Neuronal stem cell (in vitro differentiated cells): ENCODE data around the gene CENPM.
A peak's percentile ranks its signal among the peaks of the same experiment; 100 is the strongest.

Experiments used
- DNase-seq: peaks from one replicate; pipeline ENCODE4 v3.0.0-alpha.2; 2013; ENCODE audit warnings: low spot score
- H2AFZ ChIP-seq: one replicate; pipeline ENCODE4 v1.6.1; 2013; ENCODE audit warnings: mild to moderate bottlenecking, low read length, inconsistent platforms
- H2AK5ac ChIP-seq: 2 replicates; pipeline ENCODE4 v1.6.1; 2013; ENCODE audit warnings: low read depth, mild to moderate bottlenecking, inconsistent platforms, low read length, moderate library complexity, mixed read lengths
- H2BK120ac ChIP-seq: 2 replicates; pipeline ENCODE4 v1.6.1; 2013; ENCODE audit warnings: low read depth, mild to moderate bottlenecking, inconsistent platforms, low read length, moderate library complexity, mixed read lengths
- H2BK12ac ChIP-seq: one replicate; pipeline ENCODE4 v1.6.1; 2013; ENCODE audit warnings: low read length, inconsistent platforms
- H2BK15ac ChIP-seq: 2 replicates; pipeline ENCODE4 v1.6.1; 2013; ENCODE audit warnings: mild to moderate bottlenecking, low read length, inconsistent platforms, mixed read lengths
- H2BK5ac ChIP-seq: one replicate; pipeline ENCODE4 v1.6.1; 2013; ENCODE audit warnings: inconsistent platforms, mild to moderate bottlenecking, low read length, moderate library complexity
- H3K14ac ChIP-seq: one replicate; pipeline ENCODE4 v1.6.1; 2013; ENCODE audit warnings: low read length, inconsistent platforms
- H3K18ac ChIP-seq: 2 replicates; pipeline ENCODE4 v1.6.1; 2013; ENCODE audit warnings: low read length, inconsistent platforms
- H3K23ac ChIP-seq: 2 replicates; pipeline ENCODE4 v1.6.1; 2013; ENCODE audit warnings: low read depth, mild to moderate bottlenecking, mixed read lengths, low read length, inconsistent platforms; ENCODE audit not compliant: poor library complexity
- H3K27ac ChIP-seq: replicated peaks from 3 replicates; pipeline ENCODE4 v1.5.1; 2013; ENCODE audit warnings: low read length, inconsistent platforms
- H3K27me3 ChIP-seq, 3 experiments: 2 replicates each; pipeline ENCODE4 v1.6.1; 2013; ENCODE audit warnings: low read length in 3 of 3, mild to moderate bottlenecking in 2 of 3, inconsistent platforms in 1 of 3, low read depth in 1 of 3, mixed read lengths in 1 of 3, moderate library complexity in 1 of 3; ENCODE audit not compliant: control insufficient read depth in 3 of 3, insufficient read depth in 3 of 3
- H3K36me3 ChIP-seq, 2 donors: replicated peaks in 1 of 2; 2 replicates each; pipeline ENCODE4 v1.6.1; 2013; ENCODE audit warnings: low read length in 2 of 2; ENCODE audit not compliant: control insufficient read depth in 2 of 2, insufficient read depth in 2 of 2
- H3K4ac ChIP-seq: 2 replicates; pipeline ENCODE4 v1.6.1; 2013; ENCODE audit warnings: inconsistent platforms, mild to moderate bottlenecking, low read length, moderate library complexity
- H3K4me1 ChIP-seq, 2 donors: 1 replicate in 1 of 2; 2 replicates in 1 of 2; pipeline ENCODE4 v1.6.1; 2013; ENCODE audit warnings: low read length in 2 of 2, low read depth in 1 of 2; ENCODE audit not compliant: control insufficient read depth in 2 of 2, insufficient read depth in 1 of 2
- H3K4me2 ChIP-seq: one replicate; pipeline ENCODE4 v1.6.1; 2013; ENCODE audit warnings: mild to moderate bottlenecking, low read length, inconsistent platforms; ENCODE audit not compliant: insufficient read depth, poor library complexity, severe bottlenecking
- H3K4me3 ChIP-seq, 2 donors: 2 replicates each; pipeline ENCODE4 v1.5.1; 2013; ENCODE audit warnings: low read length in 2 of 2, mild to moderate bottlenecking in 2 of 2, inconsistent platforms in 1 of 2, moderate library complexity in 1 of 2
- H3K79me1 ChIP-seq: one replicate; pipeline ENCODE4 v1.6.1; 2013; ENCODE audit warnings: low read depth, mild to moderate bottlenecking, inconsistent platforms, low read length, moderate library complexity
- H3K9ac ChIP-seq: one replicate; pipeline ENCODE4 v1.6.1; 2013; ENCODE audit warnings: mild to moderate bottlenecking, low read depth, low read length, inconsistent platforms; ENCODE audit not compliant: poor library complexity
- H3K9me3 ChIP-seq, 2 donors: replicated peaks in 1 of 2; 2 replicates each; pipeline versions ENCODE3 to v1.6.1; 2013; ENCODE audit warnings: low read length in 2 of 2, mild to moderate bottlenecking in 2 of 2, inconsistent platforms in 1 of 2, low read depth in 1 of 2, mixed read lengths in 1 of 2, moderate library complexity in 1 of 2; ENCODE audit not compliant: control insufficient read depth in 2 of 2, insufficient read depth in 1 of 2
- H4K8ac ChIP-seq: one replicate; pipeline ENCODE4 v1.6.1; 2013; ENCODE audit warnings: low read depth, mild to moderate bottlenecking, inconsistent platforms, low read length, moderate library complexity
- H4K91ac ChIP-seq: one replicate; pipeline ENCODE4 v1.6.1; 2013; ENCODE audit warnings: low read length, low read depth, mild to moderate bottlenecking, inconsistent platforms; ENCODE audit not compliant: poor library complexity
- WGBS, 2 donors: extraction: QIAGEN DNeasy Blood & Tissue Kit; methylation state at CpG; one replicate each; pipeline ENCODE4 v1.1.7; 2013; ENCODE audit warnings: missing lambda C conversion rate in 2 of 2, mixed read lengths in 1 of 2; ENCODE audit not compliant: insufficient read length in 2 of 2, insufficient replicate concordance in 1 of 2; ENCODE audit errors: extremely low coverage in 2 of 2; 5-methylcytosine and 5-hydroxymethylcytosine counted together

CENPM gene

DNA sequence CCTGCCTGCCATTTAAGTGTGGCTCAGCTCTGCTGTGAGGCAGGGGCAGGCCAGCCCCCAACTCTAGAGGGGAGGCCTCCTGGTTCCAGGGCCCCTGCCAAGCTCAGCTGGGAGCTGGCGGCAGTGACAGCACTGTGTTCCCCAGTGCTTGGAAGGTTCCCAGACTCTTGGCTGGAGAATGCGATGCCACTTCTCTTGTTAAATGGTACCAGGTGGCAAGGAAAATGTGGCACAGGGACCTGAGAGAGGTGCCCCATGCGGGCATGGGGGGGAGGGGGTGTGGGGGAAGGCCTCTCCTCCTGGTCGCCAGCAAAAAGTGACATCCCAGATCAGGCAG is 12.0 kb downstream of the CENPM start:
- Histone ChIP-seq H3K4me2 (no peak overlapping the region), H3K27me3 (no peaks in the 10 kb centered on the region), H3K36me3 (peaks cover 22 to 63% of the 10 kb centered on the region in 2 donors), H2BK5ac (no peak overlapping the region), H2BK120ac (no peak overlapping the region), H4K91ac (no peak overlapping the region), H3K14ac (no peak overlapping the region), H3K27ac (no peak overlapping the region), H2BK12ac (no peak overlapping the region), H3K23ac (no peak overlapping the region), H2BK15ac (peak overlapping the region; percentile 37), H3K9ac (no peak overlapping the region), H2AFZ (no peak overlapping the region), H3K18ac (peak overlapping the region; percentile 48), H3K4me3 (no peak overlapping the region), H4K8ac (no peak overlapping the region), H2AK5ac (peak overlapping the region; percentile 37), H3K4ac (no peak overlapping the region), H3K9me3 (peaks cover 0 to 2% of the 10 kb centered on the region in 2 donors), H3K79me1 (peaks cover 11% of the 10 kb centered on the region), H3K4me1 (peaks cover 0 to 2% of the 10 kb centered on the region in 2 donors)
- no peak for DNase-seq
- WGBS, 2 donors, result no CpG with 5 or more reads among the region's 4 CpGs

- no CpG with 5 or more reads among the region's 17 CpGs for WGBS, 2 donors
These were observed 12.5 kb downstream of the CENPM start for GRCh38 chr22:41934284-41935014.

GRCh38 chr22:41933411-41934177 is 13.4 kb downstream of the CENPM start:
- Histone ChIP-seq H4K91ac (no peak overlapping the region), H2BK12ac (no peak overlapping the region), H3K18ac (peak overlapping the region; percentile 71), H3K27ac (no peak overlapping the region), H3K4ac (no peak overlapping the region), H2AFZ (no peak overlapping the region), H3K23ac (no peak overlapping the region), H2AK5ac (no peak overlapping the region), H3K4me2 (no peak overlapping the region), H3K36me3 (peaks cover 13 to 50% of the 10 kb centered on the region in 2 donors), H3K79me1 (peaks cover 5% of the 10 kb centered on the region), H3K27me3 (no peaks in the 10 kb centered on the region), H3K9me3 (no peaks in the 10 kb centered on the region), H3K4me3 (peak overlapping the region in 1 of 2 donors; percentile 41), H2BK15ac (no peak overlapping the region), H4K8ac (peak overlapping the region; percentile 72), H3K9ac (peak overlapping the region; percentile 22), H3K14ac (no peak overlapping the region), H3K4me1 (peaks cover 10 to 11% of the 10 kb centered on the region in 2 donors), H2BK5ac (peak overlapping the region; percentile 46), H2BK120ac (no peak overlapping the region)
- WGBS, 2 donors, result no CpG with 5 or more reads among the region's 16 CpGs
- DNase-seq, result no peak

More at GRCh38 chr22:41934284-41935014, 12.5 kb downstream of the CENPM start:
- Histone ChIP-seq H3K79me1 (peaks cover 11% of the 10 kb centered on the region), H4K8ac (no peak overlapping the region), H3K23ac (no peak overlapping the region), H4K91ac (no peak overlapping the region), H2BK15ac (peak overlapping the region; percentile 37), H2BK5ac (peak overlapping the region; percentile 46), H3K14ac (no peak overlapping the region), H3K18ac (no peak overlapping the region), H3K27me3 (no peaks in the 10 kb centered on the region), H3K9me3 (peaks cover 0 to 2% of the 10 kb centered on the region in 2 donors), H3K36me3 (peaks cover 22 to 59% of the 10 kb centered on the region in 2 donors), H3K4me1 (peaks cover 2 to 3% of the 10 kb centered on the region in 2 donors), H3K4ac (no peak overlapping the region), H3K4me3 (no peak overlapping the region), H2AFZ (no peak overlapping the region), H3K4me2 (no peak overlapping the region), H3K27ac (no peak overlapping the region), H2BK120ac (no peak overlapping the region), H3K9ac (peak overlapping the region; percentile 22), H2BK12ac (no peak overlapping the region), H2AK5ac (no peak overlapping the region)
- DNase-seq, result no peak

GRCh38 chr22:41932353-41932752 is 14.6 kb downstream of the CENPM start:
- Histone ChIP-seq H3K9me3 (no peaks in the 10 kb centered on the region), H2BK15ac (peak overlapping the region; percentile 39), H3K14ac (peak overlapping the region; percentile 57), H2BK5ac (no peak overlapping the region), H2AFZ (no peak overlapping the region), H3K36me3 (peaks cover 10 to 39% of the 10 kb centered on the region in 2 donors), H3K9ac (peak overlapping the region; percentile 91), H3K23ac (peak overlapping the region; percentile 86), H3K27ac (no peak overlapping the region), H3K27me3 (no peaks in the 10 kb centered on the region), H4K8ac (peak overlapping the region; percentile 50), H3K18ac (no peak overlapping the region), H3K4me2 (no peak overlapping the region), H4K91ac (no peak overlapping the region), H3K4me3 (no peak overlapping the region), H2AK5ac (no peak overlapping the region), H2BK12ac (no peak overlapping the region), H3K4me1 (peaks cover 18 to 19% of the 10 kb centered on the region in 2 donors), H3K79me1 (peaks cover 3% of the 10 kb centered on the region), H3K4ac (peak overlapping the region; percentile 68), H2BK120ac (no peak overlapping the region)
- WGBS, 2 donors, result no CpG with 5 or more reads among the region's 12 CpGs
- no peak for DNase-seq
